T-helper 22 cell (primary cell): ENCODE measurements around the gene STK16.

Source experiments
- DNase-seq: peaks from one replicate; pipeline ENCODE4 v3.0.0-alpha.2; 2020; ENCODE audit warnings: low read depth

The STK16 gene

DNA sequence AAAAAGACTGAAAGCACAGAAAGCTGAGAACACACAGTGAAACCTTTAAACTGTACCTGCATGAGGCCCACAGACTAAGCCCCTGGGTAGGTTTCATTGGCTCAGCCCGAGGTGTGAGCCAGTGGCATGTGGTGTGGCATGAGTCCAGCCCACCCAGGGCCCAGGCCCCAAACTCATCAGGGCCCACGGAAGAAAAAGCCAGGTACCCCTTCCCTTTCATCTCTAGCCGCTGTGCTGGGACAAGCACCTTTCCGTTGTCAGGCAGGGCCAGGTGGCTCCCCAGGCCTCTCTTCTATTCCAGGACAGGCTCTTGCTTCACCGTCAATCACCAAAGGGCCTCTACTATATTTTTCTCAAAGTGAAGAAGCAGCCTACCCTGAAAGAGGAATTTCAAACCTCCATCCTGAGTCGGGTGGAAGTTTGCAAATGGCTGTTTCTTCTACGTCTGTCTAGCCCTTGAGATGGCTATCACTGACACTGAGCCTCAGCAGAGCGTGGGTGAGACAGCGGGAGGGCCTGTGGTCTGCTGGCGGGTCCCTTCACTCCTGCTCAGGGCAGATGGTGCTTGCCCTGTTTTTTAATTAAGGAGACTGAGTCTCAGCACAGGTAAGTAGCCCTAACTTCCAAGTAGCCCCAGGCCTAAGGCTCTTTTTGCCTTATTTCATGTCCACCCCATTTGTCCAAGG is 42.4 kb downstream of the STK16 start:
- DNase-seq = no peak

DNA sequence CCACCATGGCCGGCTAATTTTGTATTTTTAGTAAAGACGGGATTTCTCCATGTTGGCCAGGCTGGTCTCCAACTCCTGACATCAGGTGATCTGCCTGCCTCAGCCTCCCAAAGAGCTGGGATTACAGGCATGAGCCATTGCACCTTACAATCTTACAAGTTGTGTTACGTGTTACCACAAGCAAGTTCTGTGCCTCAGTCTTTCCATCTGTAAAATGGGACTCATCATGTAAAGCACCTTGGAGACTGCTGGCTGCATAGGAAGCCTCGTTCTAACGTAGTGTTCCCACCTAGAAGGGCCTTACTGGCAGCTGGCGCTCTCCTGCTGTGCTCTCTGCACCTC is 43.9 kb downstream of the STK16 start:
- DNase-seq = no peak

DNA sequence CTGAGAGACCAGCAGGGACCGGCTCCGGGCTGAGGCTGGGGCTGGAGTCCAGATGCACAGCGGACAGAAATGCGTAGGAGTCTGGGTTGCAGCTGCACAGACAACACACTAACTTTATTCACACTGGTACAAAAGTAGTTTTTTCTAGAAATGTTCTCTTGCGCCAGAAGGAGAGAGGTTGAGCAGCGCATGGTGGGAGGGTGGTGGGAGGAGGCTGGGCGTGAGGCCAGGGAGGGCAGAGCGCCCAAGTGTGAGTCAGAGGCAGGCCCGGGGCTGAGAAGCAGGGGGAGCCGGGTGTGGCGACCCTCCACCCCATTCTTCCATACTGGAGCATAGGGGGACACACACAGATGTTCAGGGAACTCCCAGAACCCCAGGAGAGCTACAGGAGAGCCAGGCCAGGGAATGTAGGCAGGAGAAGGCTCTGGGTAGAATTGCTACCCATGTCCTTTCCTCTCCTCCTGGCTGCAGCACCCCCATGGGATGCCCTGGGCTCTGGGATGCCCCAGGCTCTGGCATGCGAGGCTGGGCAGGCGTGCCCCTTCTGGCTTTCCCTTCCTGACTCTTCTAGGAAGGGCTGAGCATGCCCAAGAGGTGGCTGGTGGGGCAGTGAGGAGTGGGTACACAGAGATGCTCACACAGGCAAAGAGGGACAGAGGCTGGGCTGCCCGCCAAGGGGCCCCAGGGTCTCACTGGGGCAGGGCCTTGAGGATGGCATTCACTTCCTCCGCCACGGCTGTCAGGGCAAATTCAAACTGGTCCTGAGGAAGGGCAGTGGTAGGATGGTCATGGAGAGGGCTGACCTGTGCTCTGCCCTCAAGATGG is 44.5 kb downstream of the STK16 start:
- DNase-seq = no peak

DNA sequence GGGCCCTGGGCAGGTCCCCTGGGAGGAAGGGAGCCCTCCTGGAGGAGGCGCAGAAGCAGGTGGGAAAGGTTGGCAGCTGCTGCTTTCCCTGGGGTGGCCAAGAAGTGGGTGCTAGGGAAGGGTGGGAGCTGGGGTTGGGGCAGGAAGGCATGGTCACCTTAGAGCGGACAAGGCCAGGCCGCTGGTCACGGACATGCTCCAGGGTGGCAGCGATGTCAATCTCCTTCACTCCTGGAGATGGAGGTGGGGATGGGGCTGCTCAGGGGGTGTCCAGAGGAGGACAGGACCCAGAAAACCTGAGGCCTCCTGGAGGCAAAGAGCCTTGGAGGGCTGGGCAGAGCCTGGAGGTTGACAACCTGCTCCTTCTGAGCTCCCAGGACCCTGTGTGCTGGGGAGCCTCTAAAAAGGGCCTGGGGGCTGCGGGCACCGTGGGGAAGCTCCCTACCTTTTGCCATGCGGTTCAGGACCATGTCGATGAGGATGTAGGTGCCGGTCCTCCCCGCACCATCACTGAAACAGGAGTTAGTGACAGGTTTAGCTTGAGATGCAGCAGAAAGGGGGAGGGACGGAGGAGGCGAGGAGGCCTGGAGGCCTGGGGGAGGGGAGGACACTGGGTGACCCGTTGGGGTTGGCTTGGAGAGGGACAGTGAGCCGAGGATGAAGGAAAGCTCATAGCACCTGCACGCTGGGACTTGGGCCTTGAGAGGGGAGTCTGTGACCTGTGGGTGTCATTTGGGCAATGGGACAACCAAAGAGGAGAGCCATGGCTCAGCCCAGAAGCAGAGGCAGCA is 45.3 kb downstream of the STK16 start:
- DNase-seq = no peak

DNA sequence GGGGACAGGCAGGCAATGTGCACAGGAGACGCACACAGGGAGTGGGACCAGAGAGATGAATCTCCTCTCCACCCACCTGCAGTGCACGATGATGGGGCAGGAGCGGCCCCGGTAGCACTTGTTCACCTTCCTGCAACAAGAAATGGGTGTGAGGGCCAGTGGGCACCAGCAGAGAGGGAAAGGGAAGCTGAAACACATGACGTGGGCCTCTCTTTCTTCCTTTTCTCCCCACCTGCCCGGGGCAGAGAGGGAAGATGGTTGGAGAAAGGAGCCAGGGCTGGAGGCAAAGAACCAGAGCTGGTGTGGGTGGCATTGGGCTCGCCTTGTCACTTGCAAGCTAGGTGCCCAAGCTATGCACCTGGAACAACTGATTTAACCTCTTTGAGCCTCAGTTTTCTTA is 46.1 kb downstream of the STK16 start:
- no peak for DNase-seq

DNA sequence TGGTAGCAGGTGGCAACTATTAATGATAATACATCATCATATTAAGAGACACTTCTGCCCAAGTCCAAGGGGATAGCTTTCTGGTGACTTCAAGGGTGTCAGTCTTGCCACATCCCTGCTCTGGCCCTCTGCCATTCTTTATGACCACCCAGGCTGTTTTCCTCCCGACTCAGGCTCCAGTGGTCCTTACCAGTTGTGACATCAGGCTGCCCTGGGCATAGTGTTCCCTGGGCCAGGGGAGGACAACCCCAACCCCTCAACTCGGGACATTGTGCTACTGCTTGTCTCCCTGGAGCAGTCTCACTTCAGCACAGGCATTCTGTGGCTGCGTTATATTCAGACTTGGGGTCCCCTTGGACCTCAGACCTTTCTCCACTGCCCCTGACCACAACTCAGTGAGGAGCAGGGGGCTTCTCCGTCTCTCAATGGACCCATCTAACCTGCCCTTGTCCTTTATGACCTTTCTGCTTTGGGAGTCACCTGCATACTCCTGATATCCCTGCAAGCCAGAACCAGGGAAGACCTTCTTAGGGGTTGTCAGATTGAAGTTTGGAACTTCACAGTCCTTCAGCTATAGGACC is 46.7 kb downstream of the STK16 start:
- DNase-seq = no peak

DNA sequence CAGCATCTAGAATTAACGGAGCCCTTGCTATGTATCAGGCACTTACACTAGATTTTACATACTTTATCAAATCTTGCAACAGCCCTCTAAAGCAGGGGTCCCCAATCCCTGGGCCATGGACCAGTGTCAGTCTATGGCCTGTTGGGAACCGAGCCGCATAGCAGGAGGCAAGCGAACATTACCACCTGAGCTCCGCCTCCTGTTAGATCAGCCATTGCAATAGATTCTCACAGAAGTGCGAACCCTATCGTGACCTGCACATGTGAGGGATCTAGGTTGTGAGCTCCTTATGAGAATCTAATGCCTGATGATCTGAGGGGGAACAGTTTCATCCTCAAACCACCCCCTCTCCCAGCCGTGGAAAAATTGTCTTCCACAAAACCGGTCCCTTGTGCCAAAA is 47.3 kb downstream of the STK16 start:
- no peak for DNase-seq

DNA sequence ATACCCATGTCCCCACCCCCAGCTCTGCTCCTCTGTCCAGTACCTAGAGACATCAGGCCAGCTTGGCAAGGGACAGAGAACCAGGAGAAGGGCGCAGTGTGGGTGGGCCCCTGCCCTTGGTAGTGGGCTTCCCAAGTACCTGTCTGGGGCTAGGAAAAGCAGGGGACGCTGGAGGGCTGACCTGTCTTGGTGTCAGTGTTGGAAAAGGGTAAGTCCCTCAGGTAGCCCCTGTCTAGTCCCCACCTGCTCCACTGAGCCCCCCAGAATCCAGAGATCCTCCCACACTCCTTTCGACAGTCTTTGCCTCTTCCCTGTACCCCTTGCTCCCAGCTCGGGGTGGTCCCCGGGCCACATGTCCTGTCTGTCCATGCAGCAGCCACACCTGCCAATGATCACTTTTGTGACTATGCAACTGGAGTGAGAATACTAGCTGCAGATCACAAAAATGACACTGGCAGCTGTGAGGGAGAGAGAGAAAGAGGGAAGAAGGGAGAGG is 48.5 kb downstream of the STK16 start:
- DNase-seq = no peak

DNA sequence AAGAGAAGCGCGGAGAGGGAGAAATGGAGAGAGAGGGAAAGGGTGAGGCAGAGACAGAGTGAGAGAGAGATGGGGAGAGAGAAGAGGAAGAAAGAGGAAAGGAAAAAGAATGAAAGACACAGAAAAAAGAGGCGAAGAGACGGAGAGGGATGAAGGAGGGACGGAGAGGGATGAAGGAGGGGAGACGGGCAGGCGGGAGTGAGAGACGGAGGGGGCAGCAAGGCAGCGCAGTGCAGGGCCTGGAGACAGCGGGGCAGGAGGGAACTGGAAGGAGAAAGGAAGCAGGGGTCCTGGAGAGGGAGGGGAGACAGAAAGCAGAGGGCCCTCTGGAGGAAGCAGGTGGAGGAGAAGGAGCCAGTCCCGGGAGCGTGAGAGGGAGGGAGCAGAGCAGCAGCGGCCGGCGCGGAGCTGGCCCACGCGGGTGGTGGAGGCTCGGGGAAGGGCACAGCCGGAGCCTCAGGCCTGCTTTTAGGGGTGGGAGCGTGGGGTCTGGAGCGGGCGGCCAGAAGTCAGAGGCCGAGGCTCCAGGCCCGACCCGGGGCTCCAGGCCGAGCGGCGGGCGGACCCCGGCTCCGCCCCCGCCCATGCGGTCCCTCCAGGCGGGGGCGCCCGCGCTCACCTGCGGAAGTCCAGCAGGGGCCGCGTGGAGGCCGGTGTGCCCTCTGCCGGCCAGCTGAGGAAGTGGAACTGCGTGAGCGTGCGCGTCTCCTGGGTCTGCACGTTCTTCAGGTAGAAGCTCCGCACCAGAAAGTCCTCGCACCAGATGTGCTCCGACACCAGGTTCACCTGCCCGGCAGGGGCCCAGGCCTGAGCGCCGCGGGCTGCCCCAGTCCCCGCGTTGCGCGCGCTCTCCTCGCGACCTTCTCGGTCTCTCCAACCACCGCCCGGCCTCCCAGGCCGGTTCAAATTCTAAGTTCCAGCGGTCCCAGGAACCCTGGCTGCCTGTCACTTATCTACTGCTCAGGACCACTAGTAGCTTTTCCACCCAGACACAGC is 49.4 kb downstream of the STK16 start:
- DNase-seq = peak; percentile 72

DNA sequence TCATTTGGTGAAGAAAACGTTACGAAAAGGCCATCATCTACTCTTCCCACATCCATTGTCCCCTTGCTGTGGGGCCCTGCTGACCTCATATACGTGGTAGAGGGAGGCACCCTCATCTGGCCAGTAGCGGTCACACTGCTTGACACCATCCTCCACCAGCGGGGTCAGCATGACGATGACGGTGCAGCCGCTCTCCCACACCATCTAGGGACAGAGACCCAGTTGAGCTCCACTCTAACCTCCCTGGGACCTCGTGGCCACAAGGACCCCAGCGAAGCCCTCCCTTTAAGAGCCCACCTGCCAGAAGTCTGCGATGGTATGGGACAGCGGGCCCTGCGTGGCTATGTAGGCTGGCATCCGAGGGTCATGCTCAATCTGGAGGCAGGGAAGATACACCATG is 50.9 kb downstream of the STK16 start:
- DNase-seq = no peak

DNA sequence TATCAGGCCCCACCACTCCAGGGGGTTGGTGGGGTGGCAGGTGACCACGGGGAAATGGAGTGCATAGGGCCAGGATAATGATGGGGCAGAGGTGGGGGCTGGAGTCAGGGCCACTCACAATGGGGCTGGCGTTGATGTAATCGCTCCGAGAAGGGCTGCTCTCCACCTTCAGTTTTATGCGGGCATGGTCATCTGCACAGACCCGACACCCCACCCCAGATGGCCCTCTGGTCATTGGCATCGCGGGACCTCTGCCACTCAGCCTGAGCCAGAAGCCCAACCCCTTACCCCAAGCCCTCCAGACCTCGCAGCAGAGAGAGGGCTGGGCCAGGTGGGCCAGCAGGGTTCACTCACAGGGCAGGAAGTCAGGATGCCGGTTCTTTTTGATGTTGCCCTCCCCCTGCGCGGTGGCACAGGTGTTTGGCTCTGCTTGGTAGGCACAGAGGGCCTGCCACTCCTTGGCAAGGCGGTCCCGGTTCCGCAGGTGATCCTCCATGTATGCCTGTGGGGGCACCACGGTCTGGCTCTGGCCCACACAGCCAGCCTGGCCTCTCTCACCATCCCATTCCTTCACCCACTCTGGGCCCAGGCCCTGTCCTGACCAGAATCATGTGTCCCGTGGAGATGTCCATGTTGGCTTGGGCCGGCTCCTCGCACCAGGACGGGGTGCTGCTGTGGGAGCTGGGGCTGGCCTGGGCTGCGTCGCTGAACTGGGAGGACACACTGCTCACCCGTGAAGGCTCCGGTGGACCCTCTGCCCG is 51.5 kb downstream of the STK16 start:
- DNase-seq = no peak

DNA sequence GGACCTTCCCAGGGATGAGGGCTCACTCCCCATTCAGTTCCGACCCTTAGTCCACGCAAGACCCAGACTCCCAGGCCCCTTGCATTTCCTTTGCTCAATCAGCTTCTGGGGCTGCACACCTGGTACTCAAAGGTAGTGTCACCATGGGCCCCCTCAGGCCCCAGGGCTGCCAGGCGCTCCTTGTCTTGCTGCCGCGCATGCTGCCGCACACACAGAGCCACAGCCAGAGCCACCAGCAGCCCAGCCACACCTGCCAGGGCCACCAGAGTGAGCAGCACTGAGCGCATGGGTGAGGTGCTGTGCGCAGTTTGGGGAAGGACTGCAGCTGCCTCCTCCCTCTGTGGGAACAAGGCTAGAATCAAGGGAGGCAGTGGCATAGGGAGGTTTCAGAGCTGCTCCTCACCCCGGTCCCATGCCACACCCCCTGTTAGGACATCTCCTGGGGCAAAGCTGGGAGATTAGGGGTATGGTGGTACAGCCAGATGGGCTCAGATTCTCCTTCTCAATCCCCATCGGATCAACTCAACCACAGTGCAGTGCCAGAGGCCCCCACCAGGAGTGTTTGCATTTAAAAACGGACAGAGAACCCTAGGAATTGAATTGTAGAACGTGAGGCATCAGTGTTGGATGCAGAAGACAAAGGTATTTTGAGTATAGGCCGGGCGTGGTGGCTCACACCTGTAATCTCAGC is 52.6 kb downstream of the STK16 start:
- DNase-seq = no peak

DNA sequence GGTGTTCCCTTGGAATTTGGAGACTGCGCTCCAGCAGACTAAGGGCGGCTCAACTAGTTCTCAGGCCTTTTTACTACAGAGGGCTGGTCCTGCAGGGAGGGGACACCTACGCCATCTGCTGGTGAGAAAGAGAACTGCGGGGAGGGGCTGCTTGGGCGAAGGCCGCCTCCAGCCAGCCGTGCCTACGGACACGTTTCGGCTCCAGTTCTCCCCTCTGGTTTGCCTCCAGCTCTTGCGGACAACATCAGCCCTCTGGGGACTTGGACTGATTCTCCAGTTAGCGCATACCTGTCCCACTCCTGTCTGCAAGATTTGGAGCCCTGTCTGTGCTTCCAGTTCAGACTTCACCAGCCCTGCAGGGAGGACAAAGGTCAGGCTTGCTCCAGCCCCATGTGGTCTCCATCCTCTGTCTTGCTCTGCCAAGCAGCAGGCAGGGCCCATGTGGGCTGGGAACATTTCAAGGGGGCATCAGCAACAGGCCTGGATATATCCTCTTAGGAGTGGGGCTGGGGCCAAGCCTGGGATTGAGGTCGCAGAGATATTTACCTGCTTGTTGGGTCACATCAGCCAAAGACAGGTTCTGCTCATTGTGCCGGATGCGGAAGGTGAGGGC is 53.6 kb downstream of the STK16 start:
- DNase-seq = peak; percentile 61

DNA sequence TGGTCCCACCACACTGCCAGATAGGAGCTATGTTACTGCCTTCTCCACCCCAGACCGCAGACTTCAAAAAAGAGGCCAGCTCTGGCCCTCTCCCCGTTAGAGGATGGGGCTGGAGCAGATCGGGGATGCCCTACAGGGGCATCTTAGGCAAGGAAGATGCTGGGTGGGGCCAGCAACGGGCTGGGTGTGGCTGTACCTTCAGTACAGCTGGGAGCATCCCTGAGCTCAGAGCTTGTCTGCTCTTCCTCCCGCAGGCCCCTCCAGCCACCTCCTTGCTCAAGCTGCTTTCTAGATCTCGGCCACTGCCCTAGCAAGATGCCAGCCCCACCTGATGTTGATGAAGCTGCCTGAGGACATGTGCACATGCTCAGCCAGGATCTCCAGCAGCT is 54.1 kb downstream of the STK16 start:
- DNase-seq = no peak
